Stimulated activated CD4-positive, alpha-beta T cell treated with anti-CD3 and anti-CD28 coated beads, Interleukin-1b, Interleukin-23, amount 100 ng/mL, for 4 hours (primary cell): ENCODE data around the gene CTAGE9.
"Not testable (repeated sequence)": the region's sequence is repeated elsewhere in the genome, so short reads cannot be mapped to it uniquely, and the experiment has no call there.

Experiments used
- DNase-seq, 2 donors: peaks; one replicate each; pipeline ENCODE4 v3.0.0-alpha.2; 2020; ENCODE audit warnings: low read depth in 2 of 2

CTAGE9 gene

GRCh38 chr6:131710917-131711316 lies at the start of gene CTAGE9:
TSS of gene CTAGE9 (minus strand) at chr6:131711017. CDS start at chr6:131711017, 0 bp downstream.
- not testable (repeated sequence) for DNase-seq

GRCh38 chr6:131758920-131759319 lies 48.1 kb upstream of the CTAGE9 start:
- no peak for DNase-seq

- DNase-seq, result no peak
Measured at GRCh38 chr6:131756039-131756438, 45.2 kb upstream of the CTAGE9 start.

- DNase-seq, result no peak
Measured at GRCh38 chr6:131755597-131755996, 44.8 kb upstream of the CTAGE9 start.

- no peak for DNase-seq
Measured at GRCh38 chr6:131754715-131755567, 44.1 kb upstream of the CTAGE9 start.

- DNase-seq, result no peak
Measured at GRCh38 chr6:131754088-131754487, 43.3 kb upstream of the CTAGE9 start.

- DNase-seq, result not testable (repeated sequence)
Measured at GRCh38 chr6:131751012-131751715, 40.3 kb upstream of the CTAGE9 start.

GRCh38 chr6:131749023-131749422 lies 38.2 kb upstream of the CTAGE9 start:
- no peak for DNase-seq

- DNase-seq, result no peak
Measured at GRCh38 chr6:131747821-131748353, 37.1 kb upstream of the CTAGE9 start.

GRCh38 chr6:131745476-131745875 lies 34.7 kb upstream of the CTAGE9 start:
- no peak for DNase-seq

- no peak for DNase-seq
Measured at GRCh38 chr6:131744432-131745287, 33.8 kb upstream of the CTAGE9 start.

GRCh38 chr6:131741688-131742393 lies 31.0 kb upstream of the CTAGE9 start:
- DNase-seq, result no peak

GRCh38 chr6:131740161-131740560 lies 29.3 kb upstream of the CTAGE9 start:
- DNase-seq, result no peak

GRCh38 chr6:131739136-131739535 lies 28.3 kb upstream of the CTAGE9 start:
- no peak for DNase-seq

- DNase-seq, result no peak
Measured at GRCh38 chr6:131736811-131737210, 26.0 kb upstream of the CTAGE9 start.

GRCh38 chr6:131736003-131736596 lies 25.3 kb upstream of the CTAGE9 start:
- DNase-seq, result no peak

GRCh38 chr6:131733376-131734016 lies 22.7 kb upstream of the CTAGE9 start:
- DNase-seq, result no peak

- no peak for DNase-seq
Measured at GRCh38 chr6:131731224-131731623, 20.4 kb upstream of the CTAGE9 start.

- DNase-seq, result no peak
Measured at GRCh38 chr6:131730264-131730663, 19.4 kb upstream of the CTAGE9 start.

GRCh38 chr6:131729550-131729949 lies 18.7 kb upstream of the CTAGE9 start:
- DNase-seq, result no peak
